Activated naive CD4-positive, alpha-beta T cell treated with anti-CD3 and anti-CD28 coated beads, Interleukin-2, amount 10 ng/mL, durations not matched to agents 7 days and 5 days (primary cell): Measurements from ENCODE around the gene SEC63.
"Not testable (repeated sequence)": the region's sequence is repeated elsewhere in the genome, so short reads cannot be mapped to it uniquely, and the experiment has no call there.

Experiments
- CTCF ChIA-PET: fragments of 350-600 bp; sonication (Branson Sonifier 250); formaldehyde crosslinking; loops from one replicate; lab custom pipeline; 2021; ENCODE audit warnings: antibody characterized with exemption; lab: Charles Lee
- DNase-seq: peaks from one replicate; pipeline ENCODE4 v3.0.0-alpha.2; 2020
- H3K27ac Mint-ChIP-seq: one replicate; pipeline ENCODE4 v1.8.0; 2021; ENCODE audit warnings: mild to moderate bottlenecking, moderate library complexity, mixed read lengths
- H3K27me3 Mint-ChIP-seq: one replicate; pipeline ENCODE4 v1.8.0; 2021; ENCODE audit warnings: mild to moderate bottlenecking, mixed read lengths
- H3K36me3 Mint-ChIP-seq: one replicate; pipeline ENCODE4 v1.8.0; 2021; ENCODE audit warnings: mixed read lengths
- H3K4me1 Mint-ChIP-seq: one replicate; pipeline ENCODE4 v1.8.0; 2021; ENCODE audit warnings: mixed read lengths
- H3K4me3 Mint-ChIP-seq: one replicate; pipeline ENCODE4 v1.8.0; 2021; ENCODE audit warnings: mild to moderate bottlenecking, moderate library complexity, mixed read lengths
- H3K9me3 Mint-ChIP-seq: one replicate; pipeline ENCODE4 v1.8.0; 2021; ENCODE audit warnings: mixed read lengths

The SEC63 gene

GRCh38 chr6:107870381-107870780 lies 87.6 kb downstream of the SEC63 start:
- no peak for DNase-seq
- H3K9me3 Mint-ChIP-seq = no peaks in the 10 kb centered on the region
- CTCF ChIA-PET = interaction anchor here (0.9 to 6.2 kb wide), 6 partner anchors 23 to 195 kb away, joined by 3 to 53 read pairs (median 4); no protein-coding TSS in a partner anchor

GRCh38 chr6:107869871-107870270 lies 88.1 kb downstream of the SEC63 start:
- peak overlapping the region; percentile 30 for H3K27ac Mint-ChIP-seq
- CTCF ChIA-PET = interaction anchor here (0.9 to 6.2 kb wide), 3 partner anchors 22 to 141 kb away, joined by 3 to 53 read pairs (median 48); no protein-coding TSS in a partner anchor
- H3K36me3 Mint-ChIP-seq = peaks cover 31% of the 10 kb centered on the region
- no peaks in the 10 kb centered on the region for H3K9me3 Mint-ChIP-seq
- peaks cover 12% of the 10 kb centered on the region for H3K4me1 Mint-ChIP-seq
- no peak for DNase-seq
- no peaks in the 10 kb centered on the region for H3K27me3 Mint-ChIP-seq
- no peak overlapping the region for H3K4me3 Mint-ChIP-seq

More at GRCh38 chr6:107870381-107870780, 87.6 kb downstream of the SEC63 start:
- H3K27me3 Mint-ChIP-seq = no peaks in the 10 kb centered on the region
- no peak overlapping the region for H3K27ac Mint-ChIP-seq
- H3K4me1 Mint-ChIP-seq = peaks cover 12% of the 10 kb centered on the region
- H3K4me3 Mint-ChIP-seq = no peak overlapping the region
- H3K36me3 Mint-ChIP-seq = peaks cover 35% of the 10 kb centered on the region

GRCh38 chr6:107868867-107869611 lies 89.0 kb downstream of the SEC63 start:
- H3K4me1 Mint-ChIP-seq = peaks cover 12% of the 10 kb centered on the region
- CTCF ChIA-PET = interaction anchor here (0.7 to 6.2 kb wide), 7 partner anchors 8 to 551 kb away, joined by 3 to 53 read pairs (median 6); no protein-coding TSS in a partner anchor
- no peak overlapping the region for H3K4me3 Mint-ChIP-seq
- DNase-seq = no peak
- H3K36me3 Mint-ChIP-seq = peaks cover 27% of the 10 kb centered on the region
- no peaks in the 10 kb centered on the region for H3K9me3 Mint-ChIP-seq
- peaks cover 2% of the 10 kb centered on the region for H3K27me3 Mint-ChIP-seq
- no peak overlapping the region for H3K27ac Mint-ChIP-seq

- Mint-ChIP-seq H3K27ac (no peak overlapping the region), H3K4me1 (peaks cover 12% of the 10 kb centered on the region), H3K36me3 (peaks cover 21% of the 10 kb centered on the region), H3K9me3 (no peaks in the 10 kb centered on the region), H3K27me3 (peaks cover 6% of the 10 kb centered on the region), H3K4me3 (no peak overlapping the region)
- DNase-seq = no peak
- CTCF ChIA-PET = interaction anchor here (0.6 to 6.2 kb wide), 27 partner anchors 8 to 537 kb away, joined by 3 to 53 read pairs (median 5); no protein-coding TSS in a partner anchor
These were observed 90.7 kb downstream of the SEC63 start for GRCh38 chr6:107867302-107867615.

GRCh38 chr6:107866606-107867301 lies 91.3 kb downstream of the SEC63 start:
- no peaks in the 10 kb centered on the region for H3K9me3 Mint-ChIP-seq
- H3K27ac Mint-ChIP-seq = no peak overlapping the region
- CTCF ChIA-PET = interaction anchor here (0.6 to 6.2 kb wide), 29 partner anchors 8 to 537 kb away, joined by 3 to 53 read pairs (median 4); no protein-coding TSS in a partner anchor
- H3K4me1 Mint-ChIP-seq = peaks cover 12% of the 10 kb centered on the region
- H3K4me3 Mint-ChIP-seq = no peak overlapping the region
- peak; percentile 56 for DNase-seq
- peaks cover 8% of the 10 kb centered on the region for H3K27me3 Mint-ChIP-seq
- peaks cover 21% of the 10 kb centered on the region for H3K36me3 Mint-ChIP-seq

GRCh38 chr6:107864226-107865127 lies 93.5 kb downstream of the SEC63 start:
- Mint-ChIP-seq H3K27ac (no peak overlapping the region), H3K4me1 (peaks cover 9% of the 10 kb centered on the region), H3K9me3 (no peaks in the 10 kb centered on the region), H3K4me3 (no peak overlapping the region), H3K27me3 (peaks cover 8% of the 10 kb centered on the region), H3K36me3 (peaks cover 2% of the 10 kb centered on the region)
- DNase-seq = no peak
- CTCF ChIA-PET = interaction anchor here (1.5 to 1.6 kb wide), 2 partner anchors 17 to 134 kb away, joined by 4 read pairs; no protein-coding TSS in a partner anchor

- no peak for DNase-seq
- H3K27ac Mint-ChIP-seq = no peak overlapping the region
- peaks cover 6% of the 10 kb centered on the region for H3K4me1 Mint-ChIP-seq
- H3K27me3 Mint-ChIP-seq = peaks cover 12% of the 10 kb centered on the region
- CTCF ChIA-PET = no interaction called here
- no peak overlapping the region for H3K4me3 Mint-ChIP-seq
- H3K36me3 Mint-ChIP-seq = no peaks in the 10 kb centered on the region
- no peaks in the 10 kb centered on the region for H3K9me3 Mint-ChIP-seq
These were observed 95.6 kb downstream of the SEC63 start for GRCh38 chr6:107862383-107862782.

- H3K36me3 Mint-ChIP-seq, H3K27ac Mint-ChIP-seq, DNase-seq, CTCF ChIA-PET, H3K4me3 Mint-ChIP-seq, H3K9me3 Mint-ChIP-seq, H3K4me1 Mint-ChIP-seq: not testable (repeated sequence)
- peaks cover 12% of the 10 kb centered on the region for H3K27me3 Mint-ChIP-seq
These were observed 97.0 kb downstream of the SEC63 start for GRCh38 chr6:107860963-107861362.

GRCh38 chr6:107860144-107860543 lies 97.9 kb downstream of the SEC63 start:
- DNase-seq, H3K36me3 Mint-ChIP-seq, H3K4me3 Mint-ChIP-seq, H3K4me1 Mint-ChIP-seq, CTCF ChIA-PET, H3K27ac Mint-ChIP-seq, H3K9me3 Mint-ChIP-seq: not testable (repeated sequence)
- peaks cover 12% of the 10 kb centered on the region for H3K27me3 Mint-ChIP-seq

- CTCF ChIA-PET = no interaction called here
- peaks cover 3% of the 10 kb centered on the region for H3K9me3 Mint-ChIP-seq
These were observed 104.8 kb downstream of the SEC63 start for GRCh38 chr6:107853230-107853629.

GRCh38 chr6:107849325-107849724 lies 108.7 kb downstream of the SEC63 start:
- H3K27me3 Mint-ChIP-seq = peaks cover 37% of the 10 kb centered on the region
- no peaks in the 10 kb centered on the region for H3K36me3 Mint-ChIP-seq
- H3K9me3 Mint-ChIP-seq = peaks cover 1% of the 10 kb centered on the region
- peaks cover 37% of the 10 kb centered on the region for H3K4me1 Mint-ChIP-seq
- no peak overlapping the region for H3K4me3 Mint-ChIP-seq
- DNase-seq = no peak
- CTCF ChIA-PET = interaction anchor here (1.0 to 6.3 kb wide), 17 partner anchors 19 to 202 kb away, joined by 3 to 72 read pairs (median 10); partner anchors contain the start of gene SCML4
- no peak overlapping the region for H3K27ac Mint-ChIP-seq

More at GRCh38 chr6:107853230-107853629, 104.8 kb downstream of the SEC63 start:
- peak; percentile 64 for DNase-seq
- peaks cover 17% of the 10 kb centered on the region for H3K27me3 Mint-ChIP-seq
- H3K36me3 Mint-ChIP-seq = no peaks in the 10 kb centered on the region
- H3K27ac Mint-ChIP-seq = peak overlapping the region; percentile 55
- H3K4me3 Mint-ChIP-seq = no peak overlapping the region
- peaks cover 31% of the 10 kb centered on the region for H3K4me1 Mint-ChIP-seq

- peak overlapping the region; percentile 71 for H3K4me3 Mint-ChIP-seq
- H3K36me3 Mint-ChIP-seq = peaks cover 2% of the 10 kb centered on the region
- H3K4me1 Mint-ChIP-seq = peaks cover 35% of the 10 kb centered on the region
- peak; percentile 85 for DNase-seq
- H3K27me3 Mint-ChIP-seq = peaks cover 37% of the 10 kb centered on the region
- CTCF ChIA-PET = interaction anchor here (0.5 to 6.3 kb wide), 46 partner anchors 10 to 513 kb away, joined by 3 to 72 read pairs (median 6); partner anchors contain the start of gene SCML4
- H3K9me3 Mint-ChIP-seq = no peaks in the 10 kb centered on the region
- H3K27ac Mint-ChIP-seq = peak overlapping the region; percentile 64
These were observed 109.9 kb downstream of the SEC63 start for GRCh38 chr6:107847844-107848802.
